Mesendoderm (in vitro differentiated cells): ENCODE data around the gene TXNDC12. TPM values are rescaled to one million over a fixed set of nuclear protein-coding genes. Genes with fewer than 3 reads are reported as not detected.

Experiments
- DNase-seq: peaks from one replicate; pipeline ENCODE4 v3.0.0; 2013
- H2AK5ac ChIP-seq: 2 replicates; pipeline ENCODE4 v1.6.1; 2013; ENCODE audit warnings: low read length, inconsistent platforms
- H2BK120ac ChIP-seq: 2 replicates; pipeline ENCODE4 v1.6.1; 2013; ENCODE audit warnings: low read depth, mild to moderate bottlenecking, low read length, moderate library complexity, mixed read lengths
- H2BK15ac ChIP-seq: replicated peaks from 2 replicates; pipeline ENCODE4 v1.6.1; 2013; ENCODE audit warnings: low read depth, mild to moderate bottlenecking, moderate library complexity
- H2BK5ac ChIP-seq: 2 replicates; pipeline ENCODE4 v1.6.1; 2013; ENCODE audit warnings: low read length, inconsistent platforms
- H3K18ac ChIP-seq: 2 replicates; pipeline ENCODE4 v1.6.1; 2013; ENCODE audit warnings: mild to moderate bottlenecking, low read length, mixed read lengths
- H3K23ac ChIP-seq: one replicate; pipeline ENCODE4 v1.6.1; 2013; ENCODE audit warnings: low read length
- H3K27ac ChIP-seq: 2 replicates; pipeline ENCODE4 v1.5.1; 2013; ENCODE audit warnings: low read depth, mild to moderate bottlenecking, inconsistent platforms, low read length, moderate library complexity
- H3K27me3 ChIP-seq: 2 replicates; pipeline ENCODE4 v1.6.1; 2013; ENCODE audit warnings: low read length, control low read depth, mild to moderate bottlenecking, inconsistent platforms; ENCODE audit not compliant: insufficient read depth, poor library complexity
- H3K36me3 ChIP-seq: 2 replicates; pipeline ENCODE4 v1.6.1; 2013; ENCODE audit warnings: low read length, inconsistent platforms; ENCODE audit not compliant: control insufficient read depth, insufficient read depth
- H3K4ac ChIP-seq: one replicate; pipeline ENCODE4 v1.6.1; 2013; ENCODE audit warnings: low read depth, mild to moderate bottlenecking, low read length, moderate library complexity
- H3K4me1 ChIP-seq: 2 replicates; pipeline ENCODE4 v1.6.1; 2013; ENCODE audit warnings: low read depth, low read length, inconsistent platforms; ENCODE audit not compliant: control insufficient read depth
- H3K4me2 ChIP-seq: 2 replicates; pipeline ENCODE4 v1.6.1; 2013; ENCODE audit warnings: low read length
- H3K4me3 ChIP-seq: 2 replicates; pipeline ENCODE4 v1.5.1; 2013; ENCODE audit warnings: mild to moderate bottlenecking, low read length
- H3K56ac ChIP-seq: one replicate; pipeline ENCODE4 v1.6.1; 2013; ENCODE audit warnings: low read length
- H3K79me1 ChIP-seq: 2 replicates; pipeline ENCODE4 v1.6.1; 2013; ENCODE audit warnings: low read length, inconsistent platforms
- H3K79me2 ChIP-seq: 2 replicates; pipeline ENCODE4 v1.6.1; 2013; ENCODE audit warnings: mild to moderate bottlenecking, low read length; ENCODE audit not compliant: control insufficient read depth, insufficient read depth
- H3K9ac ChIP-seq: 2 replicates; pipeline ENCODE4 v1.6.1; 2013; ENCODE audit warnings: low read length, inconsistent platforms
- H4K5ac ChIP-seq: one replicate; pipeline ENCODE4 v1.6.1; 2013; ENCODE audit warnings: low read length
- H4K8ac ChIP-seq: one replicate; pipeline ENCODE4 v1.6.1; 2013; ENCODE audit warnings: low read depth, mild to moderate bottlenecking, control low read depth, low read length, moderate library complexity
- WGBS: extraction: QIAGEN DNeasy Blood & Tissue Kit; methylation state at CpG from one replicate; pipeline ENCODE4 v1.1.7; 2013; ENCODE audit warnings: low lambda C conversion rate, missing lambda C conversion rate; ENCODE audit not compliant: insufficient coverage; ENCODE audit errors: extremely low coverage; 5-methylcytosine and 5-hydroxymethylcytosine counted together
- small RNA-seq: library from polyadenylated mRNA; stranded (forward); fragments of <200 nt; extraction: miRNeasy Mini kit (QIAGEN cat#:217004); gene quantifications from one replicate; pipeline ENCODE3, GENCODE V24; 2013; ENCODE audit not compliant: insufficient read depth

Gene TXNDC12

DNA sequence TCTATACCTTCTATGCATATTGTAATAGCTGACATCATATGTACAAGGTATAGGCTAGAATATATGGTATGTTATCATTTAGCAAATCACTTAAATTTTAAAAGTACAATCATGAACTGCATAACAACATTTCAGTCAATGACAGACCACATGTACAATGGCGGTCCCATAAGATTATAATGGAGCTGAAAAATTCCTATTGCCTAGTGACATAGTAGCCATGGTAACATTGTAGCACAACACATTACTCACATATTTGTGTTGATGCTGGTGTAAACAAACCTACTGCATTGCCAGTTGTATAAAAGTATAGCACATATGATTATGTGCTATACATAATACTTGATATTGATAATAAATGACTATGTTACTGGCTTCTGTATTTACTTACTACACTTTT is 73.4 kb downstream of the TXNDC12 start:
- Histone ChIP-seq H3K27ac (no peak overlapping the region), H3K9ac (no peak overlapping the region), H2BK5ac (no peak overlapping the region), H3K4me1 (no peaks in the 10 kb centered on the region), H4K8ac (no peak overlapping the region), H3K36me3 (peaks cover 8% of the 10 kb centered on the region), H3K79me1 (peaks cover 8% of the 10 kb centered on the region), H2BK120ac (no peak overlapping the region), H3K23ac (no peak overlapping the region), H3K4me2 (no peak overlapping the region), H3K4ac (no peak overlapping the region), H2AK5ac (no peak overlapping the region), H3K4me3 (no peak overlapping the region), H2BK15ac (no peak overlapping the region), H4K5ac (no peak overlapping the region), H3K18ac (no peak overlapping the region), H3K27me3 (no peaks in the 10 kb centered on the region), H3K79me2 (no peaks in the 10 kb centered on the region), H3K56ac (no peak overlapping the region)
- no peak for DNase-seq
- WGBS: no CpG with 5 or more reads among the region's 1 CpG

DNA sequence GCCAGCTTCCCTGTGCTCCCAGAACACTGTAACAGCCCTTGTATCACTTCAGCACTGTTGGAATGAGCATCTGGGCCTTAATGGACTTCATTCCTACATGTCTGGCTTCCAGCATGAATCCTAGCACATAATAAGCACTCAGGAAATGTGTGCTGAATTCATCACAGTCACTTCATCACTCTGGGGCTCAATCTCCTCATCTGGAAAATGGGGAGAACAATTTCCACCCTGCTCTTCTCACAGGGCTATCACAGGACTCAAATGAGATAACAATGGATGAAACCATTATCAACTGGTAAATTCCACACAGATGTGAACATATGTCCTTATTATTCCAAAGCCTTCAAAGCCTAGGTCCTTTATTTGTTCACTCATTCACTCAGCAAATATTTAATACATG is 76.9 kb downstream of the TXNDC12 start:
- H3K18ac ChIP-seq: no peak overlapping the region
- peaks cover 12% of the 10 kb centered on the region for H3K36me3 ChIP-seq
- H3K56ac ChIP-seq: no peak overlapping the region
- no peak overlapping the region for H2BK15ac ChIP-seq
- no peak for DNase-seq
- H4K8ac ChIP-seq: no peak overlapping the region
- no peaks in the 10 kb centered on the region for H3K27me3 ChIP-seq
- H2AK5ac ChIP-seq: no peak overlapping the region
- H3K4me3 ChIP-seq: no peak overlapping the region
- no peak overlapping the region for H3K4ac ChIP-seq
- no peak overlapping the region for H4K5ac ChIP-seq
- H3K9ac ChIP-seq: no peak overlapping the region
- no peaks in the 10 kb centered on the region for H3K4me1 ChIP-seq
- no peak overlapping the region for H3K4me2 ChIP-seq
- H3K79me2 ChIP-seq: no peaks in the 10 kb centered on the region
- no peak overlapping the region for H3K27ac ChIP-seq
- no peak overlapping the region for H2BK120ac ChIP-seq
- H2BK5ac ChIP-seq: no peak overlapping the region
- no peak overlapping the region for H3K23ac ChIP-seq
- H3K79me1 ChIP-seq: peaks cover 8% of the 10 kb centered on the region

DNA sequence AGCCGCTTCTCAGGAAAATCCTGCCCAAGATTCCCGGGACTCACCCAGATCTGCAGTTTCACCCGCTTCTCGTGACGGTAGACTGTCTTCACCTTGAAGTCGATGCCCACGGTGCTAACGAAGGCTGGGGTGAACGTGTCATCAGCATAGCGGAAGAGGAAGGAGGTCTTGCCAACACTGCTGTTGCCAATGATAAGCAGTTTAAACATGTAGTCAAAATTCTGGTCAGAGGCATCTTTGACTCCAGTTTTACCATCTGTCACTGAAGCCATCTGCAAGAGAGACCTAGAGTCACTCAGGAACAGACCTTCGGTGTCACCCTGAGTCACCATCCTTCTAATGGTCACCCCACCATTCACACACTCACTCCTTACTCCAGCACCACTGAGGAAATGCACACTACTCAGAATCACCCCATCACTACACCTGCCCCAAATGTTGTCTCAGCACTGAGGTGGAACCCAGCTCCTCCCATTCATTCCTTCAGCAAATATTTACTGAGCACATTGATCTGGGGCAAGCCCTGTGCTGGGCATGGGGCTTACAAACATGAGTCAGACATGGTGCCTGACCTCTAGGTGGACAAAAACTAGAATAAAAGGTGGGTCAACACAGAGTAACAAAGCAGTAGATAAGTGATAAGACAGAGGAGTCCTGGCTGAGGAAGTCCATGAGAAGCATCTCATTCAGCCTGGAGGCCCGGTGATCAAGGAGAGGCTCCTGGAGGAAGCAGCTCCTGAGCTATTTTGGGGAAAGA is 78.0 kb downstream of the TXNDC12 start:
- no peak for DNase-seq
- H3K9ac ChIP-seq: no peak overlapping the region
- peaks cover 12% of the 10 kb centered on the region for H3K36me3 ChIP-seq
- no peak overlapping the region for H3K4me3 ChIP-seq
- no peaks in the 10 kb centered on the region for H3K27me3 ChIP-seq
- no peak overlapping the region for H4K5ac ChIP-seq
- no peak overlapping the region for H2BK5ac ChIP-seq
- peaks cover 8% of the 10 kb centered on the region for H3K79me1 ChIP-seq
- H3K79me2 ChIP-seq: no peaks in the 10 kb centered on the region
- H3K18ac ChIP-seq: no peak overlapping the region
- no peak overlapping the region for H3K27ac ChIP-seq
- H3K23ac ChIP-seq: no peak overlapping the region
- H2BK15ac ChIP-seq: no peak overlapping the region
- no peak overlapping the region for H3K56ac ChIP-seq
- no peak overlapping the region for H2AK5ac ChIP-seq
- WGBS: no CpG with 5 or more reads among the region's 12 CpGs
- H3K4me2 ChIP-seq: no peak overlapping the region
- H3K4ac ChIP-seq: no peak overlapping the region
- H2BK120ac ChIP-seq: no peak overlapping the region
- H3K4me1 ChIP-seq: no peaks in the 10 kb centered on the region
- H4K8ac ChIP-seq: no peak overlapping the region

DNA sequence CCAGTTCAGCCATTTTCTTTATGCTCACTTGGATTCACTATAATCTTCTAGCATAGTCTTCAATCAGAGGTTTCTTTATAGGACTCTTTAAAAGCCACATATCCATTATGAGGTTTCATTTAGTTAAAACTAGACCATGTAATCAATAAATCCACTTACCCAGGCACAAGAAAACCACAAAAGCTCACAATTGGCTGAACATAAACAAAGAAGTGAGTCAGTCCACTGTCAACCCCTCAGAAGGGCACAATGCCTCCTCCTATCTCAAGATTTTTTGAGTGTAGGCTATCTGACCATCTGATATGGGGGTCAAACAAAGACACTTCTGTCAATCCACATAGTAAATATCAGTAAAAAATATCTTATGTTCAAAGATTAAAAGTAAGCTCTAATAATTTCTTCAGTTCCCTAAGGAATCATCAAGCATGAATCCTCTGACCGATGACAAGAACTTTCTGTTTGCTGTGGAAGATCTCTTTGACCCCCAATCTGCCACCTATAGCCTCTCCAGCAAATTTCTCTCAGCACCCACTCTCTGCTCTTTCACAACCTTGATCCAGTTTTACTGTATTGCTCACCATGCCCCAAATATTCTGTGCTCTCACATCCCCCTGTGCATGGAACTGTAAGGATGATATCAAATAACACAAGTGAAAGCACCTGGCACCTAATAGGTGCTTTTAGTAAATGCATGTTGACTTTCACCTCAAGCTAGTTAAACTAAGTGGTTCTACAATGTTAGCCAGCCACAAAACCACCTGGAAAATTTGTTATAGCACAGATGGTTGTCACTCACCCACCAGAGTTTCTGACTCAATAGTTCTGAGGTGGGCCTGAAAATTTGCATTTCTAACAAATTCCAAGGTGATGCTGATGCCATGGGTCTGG is 81.2 kb downstream of the TXNDC12 start:
- H3K79me2 ChIP-seq: no peaks in the 10 kb centered on the region
- H3K18ac ChIP-seq: no peak overlapping the region
- no peak overlapping the region for H3K27ac ChIP-seq
- H3K4ac ChIP-seq: no peak overlapping the region
- no peak overlapping the region for H2BK15ac ChIP-seq
- H4K8ac ChIP-seq: no peak overlapping the region
- no peak overlapping the region for H3K4me3 ChIP-seq
- H3K79me1 ChIP-seq: peaks cover 8% of the 10 kb centered on the region
- no peak overlapping the region for H4K5ac ChIP-seq
- H2AK5ac ChIP-seq: no peak overlapping the region
- WGBS: no CpG with 5 or more reads among the region's 1 CpG
- H3K23ac ChIP-seq: no peak overlapping the region
- no peaks in the 10 kb centered on the region for H3K27me3 ChIP-seq
- H3K9ac ChIP-seq: no peak overlapping the region
- H2BK5ac ChIP-seq: no peak overlapping the region
- no peak overlapping the region for H3K56ac ChIP-seq
- no peak overlapping the region for H2BK120ac ChIP-seq
- H3K4me1 ChIP-seq: no peaks in the 10 kb centered on the region
- peaks cover 12% of the 10 kb centered on the region for H3K36me3 ChIP-seq
- no peak for DNase-seq
- no peak overlapping the region for H3K4me2 ChIP-seq

Small RNA genes within 50 kb of the gene (small RNA-seq; reads per million reads assigned to genes)
- gene RN7SL290P (not detected), gene RNA5SP48 (0.54 reads per million)
